GDM1 (cell line): Measurements from ENCODE around the gene NHEJ1.

Source experiments
- DNase-seq: peaks from one replicate; lab custom pipeline; 2025; lab: John Stamatoyannopoulos, UW

NHEJ1 gene

GRCh38 chr2:219182331-219183150 lies 21.9 kb upstream of the NHEJ1 start:
- no peak for DNase-seq

- no peak for DNase-seq
Measured at GRCh38 chr2:219181531-219181930, 20.9 kb upstream of the NHEJ1 start.

GRCh38 chr2:219180961-219181360 lies 20.3 kb upstream of the NHEJ1 start:
- DNase-seq, result no peak

GRCh38 chr2:219179601-219180465 lies 19.2 kb upstream of the NHEJ1 start:
- no peak for DNase-seq

GRCh38 chr2:219178377-219179175 lies 18.0 kb upstream of the NHEJ1 start:
- DNase-seq, result no peak

- peak; percentile 89 for DNase-seq
Measured at GRCh38 chr2:219177552-219178376, 17.1 kb upstream of the NHEJ1 start, which contains the start of gene RETREG2. Gene RETREG2 (plus strand): TSS chr2:219178275. CDS start chr2:219178353, 78 bp downstream.

GRCh38 chr2:219176818-219177551 lies 16.4 kb upstream of the NHEJ1 start, which contains the start of gene CNPPD1:
Gene CNPPD1 (minus strand): TSS chr2:219176925. CDS start chr2:219176828, 97 bp downstream.
- peak; percentile 87 for DNase-seq

GRCh38 chr2:219175928-219176817 lies 15.6 kb upstream of the NHEJ1 start:
- DNase-seq, result no peak

GRCh38 chr2:219175486-219175885 lies 14.9 kb upstream of the NHEJ1 start:
- DNase-seq, result no peak

- no peak for DNase-seq
Measured at GRCh38 chr2:219174801-219175200, 14.2 kb upstream of the NHEJ1 start.

GRCh38 chr2:219174146-219174545 lies 13.5 kb upstream of the NHEJ1 start:
- DNase-seq, result no peak

GRCh38 chr2:219173176-219173575 lies 12.6 kb upstream of the NHEJ1 start:
- no peak for DNase-seq

- no peak for DNase-seq
Measured at GRCh38 chr2:219172231-219173154, 11.9 kb upstream of the NHEJ1 start.

- DNase-seq, result peak; percentile 6
Measured at GRCh38 chr2:219171231-219171651, 10.6 kb upstream of the NHEJ1 start.

- no peak for DNase-seq
Measured at GRCh38 chr2:219169930-219170654, 9.5 kb upstream of the NHEJ1 start, which contains the start of gene SLC23A3. Gene SLC23A3 (minus strand): TSS chr2:219170029. CDS start chr2:219169984, 45 bp downstream.

- no peak for DNase-seq
Measured at GRCh38 chr2:219168932-219169331, 8.3 kb upstream of the NHEJ1 start.

GRCh38 chr2:219168526-219168925 lies 7.9 kb upstream of the NHEJ1 start:
- DNase-seq, result no peak
